Prostate gland (tissue), 2 donors: Measurements from ENCODE around the gene FLRT1.

Source experiments
- CTCF ChIP-seq, 4 experiments: fragments of 200-600 bp in 2 of 4; fragments of 450-650 bp in 2 of 4; sonication (generic) in 2 of 4; IDR thresholded peaks; 1 replicate in 3 of 4; 2 replicates in 1 of 4; pipeline ENCODE4 v1.5.1; 2016 to 2019; ENCODE audit warnings: antibody characterized with exemption in 4 of 4, mild to moderate bottlenecking in 2 of 4, moderate library complexity in 2 of 4
- POLR2A ChIP-seq: fragments of 450-650 bp; IDR thresholded peaks from one replicate; pipeline ENCODE4 v1.6.1; 2016; ENCODE audit warnings: antibody characterized with exemption, mild to moderate bottlenecking
- POLR2AphosphoS5 ChIP-seq: sonication (generic); formaldehyde crosslinking; IDR thresholded peaks from one replicate; pipeline ENCODE4 v1.6.1; 2017; ENCODE audit warnings: antibody characterized with exemption

- TF ChIP-seq POLR2A (no peak), CTCF (IDR thresholded peaks at IDR 0.05) (no peak), POLR2AphosphoS5 (no peak)
Measured at GRCh38 chr11:64068705-64069400, 33.1 kb downstream of the FLRT1 start.
